Heart right ventricle (tissue), 16 donors: ENCODE measurements around the gene CFAP69. TPM values are rescaled to one million over a fixed set of nuclear protein-coding genes. Genes with fewer than 3 reads are reported as not detected.
A peak's percentile ranks its signal among the peaks of the same experiment; 100 is the strongest.

Experiments
- ATAC-seq, 8 donors: fragments of 200-7000 bp; cut with Tn5 transposase; one replicate each; pipeline ENCODE4 v1.9.1; 2020; ENCODE audit warnings: mild to moderate bottlenecking in 8 of 8, moderate library complexity in 8 of 8, moderate number of reproducible peaks in 1 of 8
- DNase-seq, 2 donors: peaks; one replicate each; pipeline ENCODE4 v3.0.0-alpha.2; 2020
- H3K27ac ChIP-seq, 10 donors: fragments of 200-600 bp; sonication (generic) in 2 of 10; one replicate each; pipeline versions ENCODE4 v1.5.0 to v1.8.0; 2020 to 2022; ENCODE audit warnings: mild to moderate bottlenecking in 3 of 10
- H3K27me3 ChIP-seq, 7 donors: fragments of 200-600 bp; one replicate each; pipeline ENCODE4 v1.8.0; 2021 to 2022; ENCODE audit warnings: mild to moderate bottlenecking in 2 of 7
- H3K36me3 ChIP-seq, 9 donors: fragments of 200-600 bp; sonication (generic) in 1 of 9; one replicate each; pipeline versions ENCODE4 v1.5.0 to v1.8.0; 2020 to 2022; ENCODE audit warnings: mild to moderate bottlenecking in 2 of 9
- H3K4me1 ChIP-seq, 9 donors: fragments of 200-600 bp; sonication (generic) in 1 of 9; one replicate each; pipeline versions ENCODE4 v1.5.0 to v1.8.0; 2020 to 2022; ENCODE audit warnings: mild to moderate bottlenecking in 4 of 9
- H3K4me3 ChIP-seq, 10 donors: fragments of 200-600 bp; sonication (generic) in 2 of 10; one replicate each; pipeline versions ENCODE4 v1.5.0 to v1.8.0; 2020 to 2022; ENCODE audit warnings: mild to moderate bottlenecking in 7 of 10, moderate library complexity in 2 of 10
- H3K9me3 ChIP-seq, 11 donors: fragments of 200-600 bp in 10 of 11; sonication (generic) in 2 of 11; one replicate each; pipeline versions ENCODE4 v1.5.0 to v1.8.0; 2013 to 2022; ENCODE audit warnings: mild to moderate bottlenecking in 2 of 11, control low read depth in 1 of 11, moderate library complexity in 1 of 11
- CTCF ChIP-seq, 9 donors: fragments of 200-600 bp; sonication (generic) in 2 of 9; IDR thresholded peaks; one replicate each; pipeline versions ENCODE4 v1.5.0 to v1.8.0; 2021 to 2022; ENCODE audit warnings: antibody characterized with exemption in 9 of 9, mild to moderate bottlenecking in 5 of 9, moderate library complexity in 1 of 9
- WGBS, 2 donors: extraction: QIAGEN DNeasy Blood & Tissue Kit; methylation state at CpG; one replicate each; pipeline ENCODE4 v1.1.7; 2013; ENCODE audit warnings: inconsistent platforms in 1 of 2; 5-methylcytosine and 5-hydroxymethylcytosine counted together
- intact Hi-C, 10 donors: fragments of 100-400 bp; cut with DNase I; formaldehyde crosslinking; loops; one replicate each; pipeline versions ENCODE4 v1.11.1 to v1.14.2; 2022
- long read RNA-seq, 3 donors: library from polyadenylated mRNA; unstranded; transcript quantifications; one replicate each; pipeline ENCODE4 v2.0.0, GENCODE V29; 2020 to 2021
- polyA plus RNA-seq, 2 donors: library from polyadenylated mRNA; stranded (reverse); fragments of 200-250 nt; gene quantifications; one replicate each; pipeline ENCODE4 v1.2.3, GENCODE V29; 2013
- total RNA-seq, 10 donors: library from RNA; stranded (reverse); fragmentation: NEBNext Ultra II Directional in 3 of 10; extraction: Animal tissue kit (Norgen Biotek cat#: 25700) in 3 of 10; gene quantifications; one replicate each; pipeline versions ENCODE4 v1.2.1 to v1.2.4, GENCODE V29; 2021 to 2023
- donor health status: Arrhythmogenic right ventricular cardiomyopathy.
- donor health status: ischemic (EF 13 %, LVEDD 7.1; RV severe dilation, severe dysfunction).
- donor health status: healthy with polysubstance abuse.
- donor health status: DM: no; HTN: yes; CAD: no.
- donor health status: DM: no; HTN: no; CAD: no.
- donor health status: ischemic (EF 25% LVEDD 6.9; RV normal size, moderate dysfunction).
- donor health status: ischemic (EF 25% LVEDD 5.7; RV mildly dilated, moderate dysfunction).
- donor health status: healthy.
- donor health status: DM: yes; HTN: yes; CAD: no.
- donor health status: Ischemic cardiomyopathy.
- donor health status: ischemic (EF 35%, LVEDD 5.7; RV mildly dilated, moderate dysfunction).
- donor health status: nonischemic (EF 11% LVEDD 7.7; RV severe dilation, severe dysfunction).
- donor health status: DM: yes; HTN: yes; CAD: no.
- donor health status: PGD.
- donor health status: ischemic (EF 29% LVEDD 5.4; RV normal size, mild dysfunction).
- donor health status: nonischemic (EF 23%, LVEDD 6.1; RV moderate dilation, normal function).

The CFAP69 gene
- total RNA-seq (1 to 10 TPM; 1.0 to 4.1 (median 2.8) TPM), polyA plus RNA-seq (1 to 10 TPM in 1 of 2 donors, under 1 TPM in 1; 0.68 to 4.2 TPM)
- long read RNA-seq, donor 1, partial matches to known transcripts = 2 of 8 reads
- long read RNA-seq, donor 1, other reads (novel, unspliced or antisense) = 6 of 8 reads
- long read RNA-seq, donor 2, partial matches to known transcripts = 1 of 6 reads
- long read RNA-seq, donor 2, other reads (novel, unspliced or antisense) = 3 of 6 reads
- long read RNA-seq, donor 3 = 0 reads

GRCh38 chr7:90244909-90245851 is at the start of gene CFAP69:
Gene CFAP69, plus strand, starts transcription at chr7:90245174. Its CDS starts 251 bp downstream, at chr7:90245425.
- TF ChIP-seq CTCF (IDR thresholded peaks at IDR 0.05) = peak in 4 of 9 donors; percentile 25 to 41 (median 34)
- WGBS, 2 donors = 0% methylated on average over 59 of the region's 59 CpGs
- intact Hi-C loops = loop anchor here in 1 of 10 donors (10.0 kb wide), 1 partner anchor 160 kb away; the partner anchor contains the start of gene CLDN12
- Histone ChIP-seq H3K4me1 (peaks cover 0 to 22% (median 12%) of the 10 kb centered on the region in 9 donors), H3K4me3 (peak within 1 kb of the TSS; percentile 65 to 99 (median 92)), H3K36me3 (no peaks in the 10 kb centered on the region), H3K9me3 (no peaks in the 10 kb centered on the region), H3K27ac (peak within 1 kb of the TSS in 5 of 10 donors; percentile 32 to 70 (median 59)), H3K27me3 (peaks cover 0 to 18% (median 0%) of the 10 kb centered on the region in 7 donors)
- ATAC-seq (peak; percentile 95 to 98 (median 97)), DNase-seq (peak; percentile 90 to 92)

GRCh38 chr7:90201500-90202195 is 43.3 kb upstream of the CFAP69 start:
- no peaks in the 10 kb centered on the region for H3K9me3 ChIP-seq
- no peak overlapping the region for H3K4me3 ChIP-seq
- H3K4me1 ChIP-seq = no peaks in the 10 kb centered on the region
- 90 to 94% methylated on average over 2 of the region's 2 CpGs for WGBS, 2 donors
- no peak for TF ChIP-seq CTCF (IDR thresholded peaks at IDR 0.05)
- DNase-seq = no peak
- intact Hi-C loops = no loop called here
- ATAC-seq = no peak
- no peaks in the 10 kb centered on the region for H3K36me3 ChIP-seq
- H3K27me3 ChIP-seq = no peaks in the 10 kb centered on the region
- H3K27ac ChIP-seq = no peak overlapping the region

GRCh38 chr7:90207956-90208355 is 37.0 kb upstream of the CFAP69 start:
- H3K4me3 ChIP-seq = no peak overlapping the region
- ATAC-seq (no peak), DNase-seq (no peak)
- WGBS, 2 donors = 80 to 89% methylated on average over 1 of the region's 1 CpG
- no peaks in the 10 kb centered on the region for H3K9me3 ChIP-seq
- TF ChIP-seq CTCF (IDR thresholded peaks at IDR 0.05) = no peak
- H3K36me3 ChIP-seq = no peaks in the 10 kb centered on the region
- intact Hi-C loops = no loop called here
- H3K27ac ChIP-seq = no peak overlapping the region
- H3K4me1 ChIP-seq = peaks cover 0 to 20% (median 0%) of the 10 kb centered on the region in 9 donors
- H3K27me3 ChIP-seq = peaks cover 0 to 35% (median 9%) of the 10 kb centered on the region in 7 donors

GRCh38 chr7:90209776-90210175 is 35.2 kb upstream of the CFAP69 start:
- Histone ChIP-seq H3K27ac (no peak overlapping the region), H3K4me3 (no peak overlapping the region), H3K36me3 (no peaks in the 10 kb centered on the region), H3K27me3 (peaks cover 0 to 46% (median 9%) of the 10 kb centered on the region in 7 donors), H3K9me3 (no peaks in the 10 kb centered on the region), H3K4me1 (peaks cover 0 to 20% (median 0%) of the 10 kb centered on the region in 9 donors)
- WGBS, 2 donors = 87 to 92% methylated on average over 1 of the region's 1 CpG
- intact Hi-C loops = loop anchor here in 1 of 10 donors (5.0 kb wide), 1 partner anchor 52 kb away; no protein-coding TSS in a partner anchor
- ATAC-seq (no peak), DNase-seq (no peak)
- TF ChIP-seq CTCF (IDR thresholded peaks at IDR 0.05) = no peak
